Osteocyte (in vitro differentiated cells): ENCODE results near the gene ZFYVE9. TPM values are rescaled to one million over a fixed set of nuclear protein-coding genes. Genes with fewer than 3 reads are reported as not detected.
"Not testable (repeated sequence)": the region's sequence is repeated elsewhere in the genome, so short reads cannot be mapped to it uniquely, and the experiment has no call there.

Experiments
- DNase-seq: peaks from one replicate; pipeline ENCODE4 v3.0.0; 2021; ENCODE audit warnings: mixed read lengths; ENCODE audit not compliant: unreplicated experiment; ENCODE audit errors: extremely low spot score
- H3K27ac Mint-ChIP-seq: one replicate; pipeline ENCODE4 v1.8.0; 2021; ENCODE audit warnings: mild to moderate bottlenecking, mixed read lengths; ENCODE audit not compliant: unreplicated experiment
- H3K27me3 Mint-ChIP-seq: one replicate; pipeline ENCODE4 v1.8.0; 2021; ENCODE audit warnings: mixed read lengths; ENCODE audit not compliant: unreplicated experiment
- H3K36me3 Mint-ChIP-seq: one replicate; pipeline ENCODE4 v1.8.0; 2021; ENCODE audit warnings: mixed read lengths; ENCODE audit not compliant: unreplicated experiment
- H3K4me1 Mint-ChIP-seq: one replicate; pipeline ENCODE4 v1.8.0; 2021; ENCODE audit warnings: mixed read lengths; ENCODE audit not compliant: unreplicated experiment
- H3K4me3 Mint-ChIP-seq: one replicate; pipeline ENCODE4 v1.8.0; 2021; ENCODE audit warnings: mild to moderate bottlenecking, moderate library complexity, mixed read lengths; ENCODE audit not compliant: unreplicated experiment
- H3K9me3 Mint-ChIP-seq: one replicate; pipeline ENCODE4 v1.8.0; 2021; ENCODE audit warnings: mixed read lengths; ENCODE audit not compliant: unreplicated experiment
- CTCF ChIP-seq: fragments of 200-600 bp; sonication (generic); IDR thresholded peaks from 2 replicates; pipeline ENCODE4 v1.5.0; 2021; ENCODE audit warnings: antibody characterized with exemption, mild to moderate bottlenecking, moderate library complexity
- total RNA-seq: library from RNA; stranded (reverse); gene quantifications from 2 replicates; pipeline ENCODE4 v1.2.1, GENCODE V29; 2021

ZFYVE9 gene
- total RNA-seq, 1 donor from 2014 or later = 25.9 TPM

GRCh38 chr1:52193985-52194384 is 52.1 kb downstream of the ZFYVE9 start:
- Mint-ChIP-seq H3K27ac (no peak overlapping the region), H3K27me3 (no peaks in the 10 kb centered on the region), H3K4me3 (no peak overlapping the region), H3K9me3 (no peaks in the 10 kb centered on the region), H3K4me1 (peaks cover 3% of the 10 kb centered on the region), H3K36me3 (no peaks in the 10 kb centered on the region)
- TF ChIP-seq CTCF = no peak
- no peak for DNase-seq

- no peaks in the 10 kb centered on the region for H3K9me3 Mint-ChIP-seq
- no peak for TF ChIP-seq CTCF
- H3K4me3 Mint-ChIP-seq = no peak overlapping the region
- no peaks in the 10 kb centered on the region for H3K27me3 Mint-ChIP-seq
- peaks cover 3% of the 10 kb centered on the region for H3K4me1 Mint-ChIP-seq
- DNase-seq = no peak
- no peak overlapping the region for H3K27ac Mint-ChIP-seq
- peaks cover 3% of the 10 kb centered on the region for H3K36me3 Mint-ChIP-seq
Measured at GRCh38 chr1:52195161-52195560, 53.3 kb downstream of the ZFYVE9 start.

- H3K4me1 Mint-ChIP-seq = no peaks in the 10 kb centered on the region
- no peak for DNase-seq
- no peak overlapping the region for H3K27ac Mint-ChIP-seq
- H3K9me3 Mint-ChIP-seq = peaks cover 8% of the 10 kb centered on the region
- peaks cover 11% of the 10 kb centered on the region for H3K36me3 Mint-ChIP-seq
- no peak for TF ChIP-seq CTCF
- H3K27me3 Mint-ChIP-seq = no peaks in the 10 kb centered on the region
- H3K4me3 Mint-ChIP-seq = no peak overlapping the region
Measured at GRCh38 chr1:52203935-52204625, 62.2 kb downstream of the ZFYVE9 start.

GRCh38 chr1:52204696-52205095 is 62.8 kb downstream of the ZFYVE9 start:
- Mint-ChIP-seq H3K27ac (no peak overlapping the region), H3K9me3 (peaks cover 12% of the 10 kb centered on the region), H3K4me1 (no peaks in the 10 kb centered on the region), H3K4me3 (no peak overlapping the region), H3K27me3 (no peaks in the 10 kb centered on the region), H3K36me3 (peaks cover 11% of the 10 kb centered on the region)
- no peak for TF ChIP-seq CTCF
- DNase-seq = no peak

GRCh38 chr1:52206686-52207085 is 64.8 kb downstream of the ZFYVE9 start:
- H3K27ac Mint-ChIP-seq, H3K9me3 Mint-ChIP-seq, H3K36me3 Mint-ChIP-seq, H3K4me1 Mint-ChIP-seq, H3K27me3 Mint-ChIP-seq, H3K4me3 Mint-ChIP-seq, DNase-seq: not testable (repeated sequence)
